ENCODE results near the gene PCDHAC1.
"Not testable (repeated sequence)": the region's sequence is repeated elsewhere in the genome, so short reads cannot be mapped to it uniquely, and the experiment has no call there.

PCDHAC1 gene, protein sequence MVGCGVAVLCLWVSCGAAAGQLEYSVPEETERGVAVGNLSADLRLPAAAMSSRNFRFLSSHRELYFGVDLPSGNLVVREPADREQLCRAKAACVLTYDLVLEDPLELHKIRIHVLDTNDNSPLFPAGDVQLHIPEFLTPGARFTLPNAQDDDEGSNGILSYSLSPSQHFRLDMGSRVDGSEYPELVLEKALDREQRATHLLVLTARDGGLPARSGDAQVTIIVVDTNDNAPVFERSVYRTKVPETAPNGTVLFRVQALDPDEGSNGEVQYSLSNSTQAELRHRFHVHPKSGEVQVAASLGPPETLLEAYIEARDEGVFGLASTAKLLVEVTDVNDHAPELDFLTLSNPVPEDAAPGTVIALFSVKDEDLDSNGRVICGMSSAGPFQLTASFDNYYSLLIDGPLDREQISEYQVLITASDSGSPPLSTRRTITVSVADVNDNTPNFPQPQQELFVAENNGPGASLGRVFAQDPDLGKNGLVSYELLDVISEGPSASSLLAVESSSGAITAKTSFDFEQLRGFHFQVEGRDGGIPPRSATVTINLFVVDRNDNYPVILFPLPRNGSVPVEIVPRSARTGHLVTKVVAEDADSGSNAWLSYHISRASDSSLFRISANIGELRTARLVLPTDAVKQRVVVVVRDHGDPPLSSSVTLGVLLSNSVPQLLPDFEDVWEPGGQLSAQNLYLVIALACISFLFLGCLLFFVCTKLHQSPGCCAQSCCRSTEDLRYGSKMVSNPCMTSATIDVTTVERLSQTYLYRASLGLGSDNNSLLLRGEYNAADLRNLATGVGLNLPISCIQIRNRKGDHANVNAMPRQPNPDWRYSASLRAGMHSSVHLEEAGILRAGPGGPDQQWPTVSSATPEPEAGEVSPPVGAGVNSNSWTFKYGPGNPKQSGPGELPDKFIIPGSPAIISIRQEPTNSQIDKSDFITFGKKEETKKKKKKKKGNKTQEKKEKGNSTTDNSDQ

DNA sequence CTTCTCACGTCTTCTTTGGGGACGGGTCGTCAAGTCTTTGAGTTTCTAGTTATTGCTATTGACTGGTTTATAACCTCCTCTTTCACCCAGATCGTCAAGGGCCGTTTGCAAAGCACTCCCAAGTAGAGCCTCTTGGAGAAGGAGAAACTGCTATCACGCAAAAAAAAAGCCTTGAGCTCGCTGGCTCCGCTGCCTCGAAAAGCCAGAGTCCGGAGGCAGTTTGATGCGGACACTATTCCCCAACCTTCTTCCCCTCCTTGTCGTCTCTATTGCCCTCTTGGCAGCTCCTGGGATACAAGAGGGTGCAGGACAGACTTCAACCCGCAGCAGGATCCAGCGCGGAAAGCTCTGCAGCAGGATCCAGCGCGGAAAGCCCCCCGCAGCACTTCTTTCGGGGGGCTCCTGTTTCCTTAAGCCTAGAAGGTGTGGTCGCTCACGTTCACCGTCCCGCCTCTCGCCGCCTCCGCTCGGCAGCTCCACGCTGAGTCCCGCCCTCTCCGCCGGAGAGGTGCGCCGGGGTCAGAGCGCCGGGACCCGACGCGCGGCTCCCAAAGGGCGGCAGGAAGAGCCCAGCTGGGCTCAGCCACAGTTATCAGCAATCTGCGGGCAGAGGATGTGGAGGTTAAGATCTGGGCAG lies at the start of gene PCDHAC1:
Gene PCDHAC1, plus strand, starts transcription at position 494 of the 637 bp plus-strand sequence. CDS start 594 bp downstream, outside the sequence.
- DNase-seq (ENCODE audit: low read depth in 2 of 2) = no peak

DNA sequence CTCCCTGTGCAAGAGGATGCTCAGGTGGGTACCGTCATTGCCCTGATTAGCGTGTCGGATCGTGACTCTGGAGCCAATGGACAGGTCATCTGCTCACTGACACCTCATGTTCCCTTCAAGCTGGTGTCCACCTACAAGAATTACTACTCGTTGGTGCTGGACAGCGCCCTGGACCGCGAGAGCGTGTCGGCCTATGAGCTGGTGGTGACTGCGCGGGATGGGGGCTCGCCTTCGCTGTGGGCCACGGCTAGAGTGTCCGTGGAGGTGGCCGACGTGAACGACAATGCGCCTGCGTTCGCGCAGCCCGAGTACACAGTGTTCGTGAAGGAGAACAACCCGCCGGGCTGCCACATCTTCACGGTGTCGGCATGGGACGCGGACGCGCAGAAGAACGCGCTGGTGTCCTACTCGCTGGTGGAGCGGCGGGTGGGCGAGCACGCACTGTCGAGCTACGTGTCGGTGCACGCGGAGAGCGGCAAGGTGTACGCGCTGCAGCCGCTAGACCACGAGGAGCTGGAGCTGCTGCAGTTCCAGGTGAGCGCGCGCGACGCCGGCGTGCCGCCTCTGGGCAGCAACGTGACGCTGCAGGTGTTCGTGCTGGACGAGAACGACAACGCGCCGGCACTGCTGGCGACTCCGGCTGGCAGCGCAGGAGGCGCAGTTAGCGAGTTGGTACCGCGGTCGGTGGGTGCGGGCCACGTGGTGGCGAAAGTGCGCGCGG lies 49.4 kb upstream of the PCDHAC1 start:
- not testable (repeated sequence) for DNase-seq (ENCODE audit: low read depth in 2 of 2)

DNA sequence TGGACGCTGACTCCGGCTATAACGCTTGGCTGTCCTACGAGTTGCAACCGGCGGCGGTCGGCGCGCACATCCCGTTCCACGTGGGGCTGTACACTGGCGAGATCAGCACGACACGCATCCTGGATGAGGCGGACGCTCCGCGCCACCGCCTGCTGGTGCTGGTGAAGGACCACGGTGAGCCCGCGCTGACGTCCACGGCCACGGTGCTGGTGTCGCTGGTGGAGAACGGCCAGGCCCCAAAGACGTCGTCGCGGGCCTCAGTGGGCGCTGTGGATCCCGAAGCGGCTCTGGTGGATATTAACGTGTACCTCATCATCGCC lies 48.9 kb upstream of the PCDHAC1 start:
- no peak for DNase-seq (ENCODE audit: low read depth in 2 of 2)

DNA sequence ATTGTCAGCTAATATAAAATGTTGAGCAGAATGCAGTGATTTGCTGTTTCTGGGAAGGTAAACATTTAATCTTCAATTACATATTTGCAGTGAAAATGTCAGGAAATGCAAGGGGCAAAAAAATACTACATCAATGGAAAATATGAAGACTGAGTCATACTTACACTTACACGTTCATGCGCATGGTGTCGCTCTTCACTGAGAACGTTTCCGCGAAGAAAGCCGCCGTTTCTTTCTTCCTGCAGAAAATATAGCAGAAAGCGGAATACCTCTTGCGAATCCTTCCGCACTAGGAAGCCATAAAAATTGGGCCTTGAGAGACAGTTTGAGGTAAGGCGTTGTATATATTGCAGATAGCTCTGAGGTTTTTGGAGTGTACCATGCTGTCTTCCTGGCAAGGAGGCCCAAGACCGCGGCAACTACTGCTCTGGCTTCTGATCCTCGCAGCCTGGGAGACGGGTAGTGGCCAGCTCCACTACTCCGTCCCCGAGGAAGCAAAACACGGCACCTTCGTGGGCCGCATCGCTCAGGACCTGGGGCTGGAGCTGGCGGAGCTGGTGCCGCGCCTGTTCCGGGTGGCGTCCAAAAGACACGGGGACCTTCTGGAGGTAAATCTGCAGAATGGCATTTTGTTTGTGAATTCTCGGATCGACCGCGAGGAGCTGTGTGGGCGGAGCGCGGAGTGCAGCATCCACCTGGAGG lies 44.1 kb upstream of the PCDHAC1 start, which contains the start of gene PCDHA13:
Gene PCDHA13, plus strand, starts transcription at position 236 of the 702 bp plus-strand sequence. Its CDS starts 145 bp downstream, at position 381.
- no peak for DNase-seq (ENCODE audit: low read depth in 2 of 2)

DNA sequence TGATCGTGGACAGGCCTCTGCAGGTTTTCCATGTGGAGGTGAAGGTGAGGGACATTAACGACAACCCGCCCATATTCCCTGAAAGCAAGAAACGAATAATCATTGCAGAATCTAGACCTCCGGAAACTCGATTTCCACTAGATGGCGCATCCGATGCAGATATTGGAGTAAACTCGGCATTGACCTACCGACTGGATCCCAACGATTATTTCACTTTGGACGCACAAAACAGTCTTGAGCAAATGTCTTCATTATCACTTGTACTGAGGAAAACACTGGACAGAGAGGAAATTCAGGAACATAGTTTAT lies 43.6 kb upstream of the PCDHAC1 start:
- DNase-seq (ENCODE audit: low read depth in 2 of 2) = no peak

DNA sequence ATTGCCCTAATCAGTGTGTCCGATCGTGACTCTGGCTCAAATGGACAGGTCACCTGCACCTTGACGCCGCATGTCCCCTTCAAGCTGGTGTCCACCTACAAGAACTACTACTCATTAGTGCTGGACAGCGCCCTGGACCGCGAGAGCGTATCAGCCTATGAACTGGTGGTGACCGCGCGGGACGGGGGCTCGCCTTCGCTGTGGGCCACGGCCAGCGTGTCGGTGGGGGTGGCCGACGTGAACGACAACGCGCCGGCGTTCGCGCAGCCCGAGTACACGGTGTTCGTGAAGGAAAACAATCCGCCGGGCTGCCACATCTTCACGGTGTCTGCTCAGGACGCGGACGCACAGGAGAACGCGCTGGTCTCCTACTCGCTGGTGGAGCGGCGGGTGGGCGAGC lies 42.7 kb upstream of the PCDHAC1 start:
- DNase-seq (ENCODE audit: low read depth in 2 of 2) = no peak

DNA sequence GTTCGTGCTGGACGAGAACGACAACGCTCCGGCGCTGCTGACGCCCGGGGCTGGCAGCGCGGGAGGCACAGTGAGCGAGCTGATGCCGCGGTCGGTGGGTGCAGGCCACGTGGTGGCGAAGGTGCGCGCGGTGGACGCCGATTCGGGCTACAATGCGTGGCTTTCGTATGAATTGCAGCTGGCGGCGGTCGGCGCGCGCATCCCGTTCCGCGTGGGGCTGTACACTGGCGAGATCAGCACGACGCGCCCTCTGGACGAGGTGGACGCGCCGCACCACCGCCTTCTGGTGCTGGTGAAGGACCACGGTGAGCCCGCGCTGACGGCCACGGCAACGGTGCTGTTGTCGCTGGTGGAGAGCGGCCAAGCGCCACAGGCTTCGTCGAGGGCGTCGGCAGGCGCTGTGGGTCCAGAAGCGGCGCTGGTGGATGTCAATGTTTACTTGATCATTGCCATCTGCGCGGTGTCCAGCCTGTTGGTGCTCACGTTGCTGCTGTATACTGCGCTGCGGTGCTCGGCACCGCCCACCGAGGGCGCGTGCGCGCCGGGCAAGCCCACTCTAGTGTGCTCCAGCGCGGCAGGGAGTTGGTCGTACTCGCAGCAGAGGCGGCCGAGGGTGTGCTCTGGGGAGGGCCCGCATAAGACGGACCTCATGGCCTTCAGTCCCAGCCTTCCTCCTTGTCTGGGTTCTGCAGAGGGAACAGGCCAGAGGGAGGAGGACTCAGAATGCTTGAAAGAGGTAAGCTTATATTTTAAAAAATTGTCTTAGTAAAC lies 42.0 kb upstream of the PCDHAC1 start:
- no peak for DNase-seq (ENCODE audit: low read depth in 2 of 2)

DNA sequence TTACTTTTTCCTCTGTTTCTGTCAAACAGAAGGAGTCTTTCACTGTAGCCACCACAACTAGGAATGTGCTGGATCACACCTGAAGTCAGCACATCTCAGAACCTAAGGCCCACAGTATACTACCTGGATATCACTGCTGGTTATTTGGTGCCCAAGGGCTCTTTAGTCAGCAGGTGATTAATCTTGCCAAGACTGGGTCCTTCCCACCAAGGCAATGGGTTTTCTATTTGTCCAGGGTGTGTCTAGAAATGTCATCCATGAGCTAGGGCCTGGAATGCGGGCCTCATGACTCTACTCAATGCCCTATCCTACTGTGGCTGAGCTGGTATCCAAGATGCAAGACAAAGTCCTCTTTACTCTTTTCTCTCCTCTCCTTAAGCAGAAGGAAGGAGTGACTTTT lies 9.8 kb upstream of the PCDHAC1 start:
- DNase-seq (ENCODE audit: low read depth in 2 of 2) = no peak

DNA sequence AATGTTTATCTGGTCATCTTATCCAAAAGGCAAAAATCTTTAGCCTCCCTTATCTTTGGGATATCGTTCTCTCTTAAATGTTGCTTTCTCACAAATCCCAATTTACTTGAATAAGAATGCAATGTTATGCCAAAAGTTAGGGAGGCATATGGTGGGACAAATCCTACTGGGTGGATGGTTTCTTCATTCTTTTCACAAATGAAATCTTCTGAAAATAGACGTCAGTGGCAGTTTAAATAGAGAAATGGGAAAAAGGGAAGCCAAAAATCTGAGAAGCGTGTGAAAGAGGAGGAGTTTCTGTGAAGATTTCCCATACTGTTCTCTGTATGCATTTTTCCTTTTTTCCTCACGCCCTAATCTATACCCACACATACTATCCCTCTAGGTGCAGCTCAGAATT lies 2.5 kb upstream of the PCDHAC1 start:
- no peak for DNase-seq (ENCODE audit: low read depth in 2 of 2)

DNA sequence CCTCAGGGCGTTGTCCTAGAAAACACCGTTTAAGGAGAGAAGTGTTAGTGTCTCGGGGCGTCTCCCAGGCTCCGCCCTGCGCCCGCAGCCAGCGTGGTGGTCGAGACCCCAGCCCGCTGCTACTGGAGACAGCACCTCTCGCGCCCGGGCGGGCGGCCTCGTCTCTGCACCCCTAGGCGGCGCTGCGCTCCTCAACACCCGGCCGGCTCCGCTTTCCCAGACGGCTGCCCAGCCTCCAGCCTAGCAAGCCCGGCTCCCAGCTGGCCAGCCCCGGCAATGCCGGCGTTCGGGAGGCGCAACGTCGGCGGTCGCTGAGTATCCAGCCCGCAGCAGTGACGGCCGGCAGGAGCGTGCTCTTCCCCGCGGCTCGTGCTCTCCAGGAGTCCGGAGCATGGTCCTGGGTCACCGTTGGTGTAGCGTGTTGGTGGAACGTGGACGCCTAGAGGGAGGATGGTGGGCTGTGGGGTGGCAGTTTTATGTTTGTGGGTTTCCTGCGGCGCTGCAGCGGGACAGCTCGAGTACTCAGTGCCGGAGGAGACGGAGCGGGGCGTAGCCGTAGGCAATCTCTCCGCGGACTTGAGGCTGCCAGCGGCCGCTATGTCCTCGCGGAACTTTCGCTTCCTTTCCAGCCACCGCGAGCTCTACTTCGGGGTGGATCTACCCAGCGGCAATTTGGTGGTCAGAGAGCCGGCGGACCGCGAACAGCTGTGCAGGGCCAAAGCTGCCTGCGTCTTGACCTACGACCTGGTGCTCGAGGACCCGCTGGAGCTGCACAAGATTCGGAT lies 536 bp downstream of the PCDHAC1 start:
- DNase-seq (ENCODE audit: low read depth in 2 of 2) = peak; percentile 2 to 27

DNA sequence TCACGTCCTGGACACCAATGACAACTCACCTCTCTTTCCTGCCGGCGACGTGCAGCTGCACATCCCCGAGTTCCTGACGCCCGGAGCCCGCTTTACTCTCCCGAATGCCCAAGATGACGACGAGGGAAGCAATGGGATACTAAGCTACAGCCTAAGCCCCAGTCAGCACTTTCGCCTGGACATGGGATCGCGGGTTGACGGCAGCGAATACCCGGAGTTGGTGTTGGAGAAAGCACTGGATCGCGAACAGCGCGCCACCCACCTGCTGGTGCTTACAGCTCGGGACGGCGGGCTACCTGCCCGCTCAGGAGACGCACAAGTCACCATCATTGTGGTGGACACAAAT lies 1.1 kb downstream of the PCDHAC1 start:
- no peak for DNase-seq (ENCODE audit: low read depth in 2 of 2)

DNA sequence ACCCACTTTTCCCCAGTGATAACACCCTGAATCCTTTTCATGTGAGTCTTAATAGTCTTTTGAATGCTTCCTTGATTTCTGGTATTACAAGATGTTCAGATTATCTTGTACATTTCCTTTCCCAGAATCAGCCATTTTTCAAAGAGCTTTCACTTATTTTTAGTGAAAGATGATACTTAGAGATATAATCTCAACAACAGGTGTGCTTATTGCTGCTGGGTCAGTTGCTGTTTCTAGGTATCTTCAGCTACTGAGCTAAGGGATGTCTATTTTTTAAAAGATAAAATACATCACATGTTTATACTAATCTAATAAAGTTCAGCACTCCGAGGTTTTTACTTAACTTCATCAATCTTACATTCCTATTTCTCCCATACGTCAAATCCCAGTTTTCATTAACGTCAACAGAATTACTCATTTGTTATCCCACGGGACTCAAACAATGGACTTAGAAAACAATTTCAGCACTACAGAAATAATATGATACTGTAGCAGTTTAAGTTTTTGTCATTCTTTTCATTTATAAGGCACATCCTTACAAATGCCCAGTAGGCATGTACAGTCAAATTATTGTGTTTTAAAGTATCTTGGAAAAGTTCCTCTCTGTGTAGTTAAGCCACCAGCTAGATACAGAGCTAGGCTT lies 9.0 kb downstream of the PCDHAC1 start:
- no peak for DNase-seq (ENCODE audit: low read depth in 2 of 2)

DNA sequence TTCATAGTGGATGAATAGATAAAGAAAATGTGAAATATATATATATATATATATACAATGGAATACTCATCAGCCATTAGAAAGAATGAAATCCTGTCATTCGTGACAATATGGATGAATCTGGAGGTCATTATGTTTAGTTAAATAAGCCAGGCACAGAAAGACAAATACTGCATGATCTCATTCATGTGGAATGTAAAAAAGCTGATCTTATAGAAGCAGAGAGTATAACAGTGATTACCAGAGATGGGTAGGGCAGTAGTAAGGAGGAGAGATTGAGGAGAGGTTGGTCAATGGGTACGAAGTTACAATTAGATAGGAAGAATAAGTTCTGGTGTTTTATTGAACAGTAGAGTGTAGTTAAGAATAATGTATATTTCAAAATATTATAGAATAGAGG lies 20.5 kb downstream of the PCDHAC1 start:
- DNase-seq (ENCODE audit: low read depth in 2 of 2) = no peak

DNA sequence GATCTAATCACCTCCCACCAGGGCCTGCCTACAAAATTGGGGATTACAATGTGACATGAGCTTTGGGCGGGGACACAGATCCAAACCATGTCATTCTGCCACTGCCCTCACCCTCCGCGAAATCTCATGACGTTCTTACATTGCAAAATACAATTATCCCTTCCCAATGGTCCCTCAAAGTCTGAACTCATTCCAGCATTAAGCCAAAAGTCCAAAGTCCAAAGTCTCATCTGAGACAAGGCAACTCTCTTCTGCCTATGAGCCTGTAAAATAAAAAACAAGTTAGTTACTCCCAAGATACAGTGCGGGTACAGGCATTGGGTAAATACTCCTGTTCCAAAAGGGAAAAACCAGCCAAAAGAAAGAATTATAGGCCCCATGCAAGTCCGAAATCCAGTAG lies 25.5 kb downstream of the PCDHAC1 start:
- no peak for DNase-seq (ENCODE audit: low read depth in 2 of 2)

DNA sequence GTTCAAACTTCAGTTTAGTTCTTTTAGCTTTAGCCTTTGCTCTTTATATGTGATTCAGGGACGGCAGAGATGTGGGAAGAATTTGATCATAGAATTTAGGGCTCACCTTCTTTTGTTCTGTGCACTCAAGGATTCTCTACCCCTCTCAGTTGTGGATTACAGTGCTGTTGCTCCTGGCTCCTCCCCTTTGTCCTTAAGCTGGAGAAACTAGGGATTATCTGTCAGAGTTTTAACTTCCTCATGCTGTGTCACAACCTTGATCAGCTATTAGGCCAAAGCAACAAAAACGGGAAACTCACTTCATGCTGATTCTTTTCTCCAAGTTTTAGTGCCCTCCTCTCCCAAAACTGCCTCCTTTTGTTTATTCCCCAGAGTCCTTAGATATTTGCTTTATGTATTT lies 27.1 kb downstream of the PCDHAC1 start:
- no peak for DNase-seq (ENCODE audit: low read depth in 2 of 2)

DNA sequence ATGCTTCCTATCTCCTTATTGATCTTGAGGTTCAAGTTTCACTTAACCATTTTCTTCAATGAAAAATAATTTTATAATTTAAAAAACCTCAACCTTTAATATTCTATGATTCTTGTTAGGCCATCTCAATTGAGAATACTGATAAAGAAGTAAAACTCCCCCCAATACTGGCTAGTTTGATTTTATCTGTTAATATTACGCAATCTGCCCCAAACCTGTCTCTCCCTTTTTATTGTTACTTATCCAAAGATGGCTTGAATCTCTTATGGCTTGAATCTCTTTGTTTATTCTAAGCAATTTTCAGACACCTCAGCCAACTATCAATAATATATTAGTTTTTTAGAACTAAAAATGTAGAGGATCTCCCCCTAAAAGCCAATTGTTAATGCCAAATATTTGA lies 36.1 kb downstream of the PCDHAC1 start:
- no peak for DNase-seq (ENCODE audit: low read depth in 2 of 2)

DNA sequence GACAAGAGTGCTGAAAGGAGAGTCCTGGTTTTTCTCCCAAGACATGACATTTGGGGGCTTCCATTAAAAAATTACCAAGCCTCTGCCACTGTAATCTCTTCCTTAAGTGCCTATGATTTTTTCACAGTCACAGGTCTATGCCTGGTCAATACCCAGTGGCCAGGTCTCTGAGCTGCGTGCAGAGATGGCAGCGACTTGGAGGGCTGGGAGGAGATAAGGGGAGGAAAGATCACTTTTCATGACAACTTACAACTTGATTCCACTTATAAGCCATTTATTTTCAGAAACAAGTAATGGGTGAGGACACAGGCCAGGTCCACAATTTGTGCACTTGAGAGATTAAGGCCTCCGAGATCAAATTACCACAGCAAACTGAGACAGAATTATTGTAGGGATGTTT lies 38.3 kb downstream of the PCDHAC1 start:
- no peak for DNase-seq (ENCODE audit: low read depth in 2 of 2)

DNA sequence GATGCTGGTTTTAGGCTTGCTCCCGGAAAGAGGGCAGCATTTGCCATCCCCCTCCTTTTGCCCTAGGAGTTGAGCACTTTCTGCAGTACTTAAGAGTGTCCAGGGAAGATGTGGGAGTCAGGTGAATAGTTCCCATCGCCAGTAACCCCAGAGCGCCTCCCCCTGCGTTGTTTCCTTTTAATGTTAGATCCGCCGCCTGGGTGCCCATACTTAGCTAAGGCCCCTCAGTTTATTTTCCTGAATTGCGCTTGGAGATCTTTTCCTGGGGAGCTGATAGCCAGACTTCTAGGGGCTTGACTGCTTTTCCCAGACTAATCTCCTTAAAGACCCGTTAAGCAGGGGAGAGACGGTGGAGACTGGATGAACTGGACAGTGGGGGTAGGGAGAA lies 39.8 kb downstream of the PCDHAC1 start:
- DNase-seq (ENCODE audit: low read depth in 2 of 2) = no peak
